PC-3 (cell line): ENCODE measurements around the gene SPIRE1. TPM values are rescaled to one million over a fixed set of nuclear protein-coding genes. Genes with fewer than 3 reads are reported as not detected.

Experiments used
- ATAC-seq: fragments of 200-7000 bp; cut with Tn5 transposase; 2 replicates; pipeline ENCODE4 v1.9.1; 2020; ENCODE audit warnings: mild to moderate bottlenecking, moderate library complexity
- BruUV-seq: library from RNA; stranded (reverse); fragments of 400-500 nt; replicated peaks from 2 replicates; lab custom pipeline; 2021; lab: Mats Ljungman, UMichigan
- CTCF ChIA-PET: fragments of 300-600 bp; sonication (Branson Sonifier 250); formaldehyde crosslinking; loops from one replicate; lab custom pipeline; 2022; ENCODE audit warnings: antibody characterized with exemption; lab: Charles Lee
- POLR2A ChIA-PET: fragments of 300-600 bp; sonication (Branson Sonifier 250); formaldehyde crosslinking; loops from one replicate; lab custom pipeline; 2022; ENCODE audit warnings: antibody characterized with exemption; ENCODE audit not compliant: unreplicated experiment; lab: Charles Lee
- DNase-seq: peaks from one replicate; pipeline ENCODE4 v3.0.0-alpha.2; 2015
- H2AFZ ChIP-seq: fragments of 300-600 bp; sonication (generic); 2 replicates; pipeline ENCODE4 v1.6.0; 2016; ENCODE audit warnings: antibody characterized with exemption, low read length
- H3F3A ChIP-seq: fragments of 300-600 bp; sonication (generic); one replicate; pipeline ENCODE4 v1.6.0; 2017; ENCODE audit warnings: antibody characterized with exemption, low read length, control low read depth, mild to moderate bottlenecking; ENCODE audit not compliant: unreplicated experiment
- H3K27ac ChIP-seq: fragments of 300-600 bp; sonication (generic); 2 replicates; pipeline ENCODE4 v1.5.1; 2016; ENCODE audit warnings: mild to moderate bottlenecking, low read length
- H3K27me3 ChIP-seq: fragments of 300-600 bp; sonication (generic); 2 replicates; pipeline ENCODE4 v1.6.1; 2016; ENCODE audit warnings: low read length, mixed read lengths
- H3K36me3 ChIP-seq: fragments of 300-600 bp; sonication (generic); 2 replicates; pipeline ENCODE4 v1.6.1; 2016; ENCODE audit warnings: low read depth, mixed run types, low read length, mixed read lengths
- H3K4me1 ChIP-seq: fragments of 300-600 bp; sonication (generic); 2 replicates; pipeline ENCODE4 v1.5.1; 2016; ENCODE audit warnings: low read length; ENCODE audit not compliant: insufficient read depth
- H3K4me2 ChIP-seq: fragments of 300-600 bp; sonication (generic); 2 replicates; pipeline ENCODE4 v1.6.0; 2016; ENCODE audit warnings: low read length
- H3K4me3 ChIP-seq: fragments of 300-600 bp; sonication (generic); 2 replicates; pipeline ENCODE4 v1.5.1; 2016; ENCODE audit warnings: mild to moderate bottlenecking, low read length, mixed read lengths
- H3K79me2 ChIP-seq: fragments of 300-600 bp; sonication (generic); 2 replicates; pipeline ENCODE4 v1.6.1; 2017; ENCODE audit warnings: low read length, mixed read lengths
- H3K9ac ChIP-seq: fragments of 300-600 bp; sonication (generic); 2 replicates; pipeline ENCODE4 v1.6.0; 2016; ENCODE audit warnings: mild to moderate bottlenecking, low read length
- H3K9me2 ChIP-seq: fragments of 300-600 bp; sonication (generic); replicated peaks from 2 replicates; pipeline ENCODE4 v1.6.1; 2016; ENCODE audit warnings: mixed run types, low read length, mixed read lengths
- H3K9me3 ChIP-seq: fragments of 300-600 bp; sonication (generic); 2 replicates; pipeline ENCODE4 v1.6.1; 2016; ENCODE audit warnings: low read length, mixed read lengths
- H4K20me1 ChIP-seq: fragments of 300-600 bp; sonication (generic); 2 replicates; pipeline ENCODE4 v1.6.1; 2016; ENCODE audit warnings: low read length, mixed read lengths
- EZH2 ChIP-seq: fragments of 300-600 bp; sonication (generic); IDR thresholded peaks from one replicate; pipeline ENCODE4 v1.6.1; 2017; ENCODE audit warnings: antibody characterized with exemption, mild to moderate bottlenecking, low read length; ENCODE audit not compliant: unreplicated experiment
- EZH2phosphoT487 ChIP-seq: fragments of 300-600 bp; sonication (generic); IDR thresholded peaks from 2 replicates; pipeline ENCODE4 v1.6.1; 2018; ENCODE audit warnings: mild to moderate bottlenecking, antibody characterized with exemption, low read length, borderline replicate concordance
- intact Hi-C: fragments of 100-400 bp; cut with micrococcal nuclease; formaldehyde crosslinking; loops from 2 replicates; pipeline ENCODE4 v1.9.0; 2023
- total RNA-seq: library from RNA; depleted of rRNA; stranded (reverse); fragments of >200 nt; gene quantifications from 2 replicates; pipeline ENCODE4 v1.2.3, GENCODE V29; 2014
- TF ChIP-seq, protein P1 (sequence below): fragments of 300-600 bp; sonication (generic); conservative IDR thresholded peaks from 2 replicates; pipeline ENCODE4 v1.5.1; 2017; ENCODE audit warnings: antibody characterized with exemption, low read depth, mild to moderate bottlenecking, low read length

The SPIRE1 gene
- total RNA-seq, 1 experiment from 2014 or later, result 32.4 TPM

DNA sequence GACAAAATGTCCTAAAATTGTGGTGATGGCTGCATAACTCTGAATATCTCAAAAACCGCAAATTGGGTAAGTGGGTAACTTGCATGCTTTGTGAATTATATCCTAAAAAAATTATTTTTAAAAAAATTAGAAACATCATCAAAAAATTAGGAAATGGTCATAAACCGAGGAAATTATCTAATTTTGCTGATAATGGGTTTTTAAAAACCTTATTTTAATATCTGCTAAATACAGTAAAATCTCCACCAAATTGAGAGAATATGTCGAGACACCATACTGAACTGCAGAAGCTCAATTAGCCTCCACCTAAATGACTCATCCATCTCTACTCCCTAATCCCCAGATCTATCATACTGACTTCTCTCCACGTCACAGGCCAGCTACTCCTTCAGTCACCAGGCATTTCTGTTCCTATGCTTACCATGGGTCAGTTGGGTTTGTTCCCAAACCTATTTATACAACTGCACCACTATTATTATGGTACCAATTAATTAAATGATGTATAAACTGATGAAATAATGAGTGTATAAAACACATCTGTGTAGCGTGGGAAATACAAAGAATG lies 36.1 kb downstream of the SPIRE1 start:
- Histone ChIP-seq H3K4me2 (peak overlapping the region; percentile 25; the same call in 1 of the 2 replicates), H3K9me2 (no peaks in the 10 kb centered on the region), H3K27ac (peak overlapping the region; percentile 62), H3K9ac (no peak overlapping the region), H3K27me3 (no peaks in the 10 kb centered on the region), H3K4me1 (peaks cover 15% of the 10 kb centered on the region), H2AFZ (no peak overlapping the region), H3F3A (no peaks in the 10 kb centered on the region), H3K36me3 (no peaks in the 10 kb centered on the region), H3K4me3 (no peak overlapping the region), H4K20me1 (no peaks in the 10 kb centered on the region), H3K9me3 (no peaks in the 10 kb centered on the region), H3K79me2 (peaks cover 15% of the 10 kb centered on the region)
- ATAC-seq (peak; percentile 98), DNase-seq (peak; percentile 80)
- TF ChIP-seq, protein P1, sequence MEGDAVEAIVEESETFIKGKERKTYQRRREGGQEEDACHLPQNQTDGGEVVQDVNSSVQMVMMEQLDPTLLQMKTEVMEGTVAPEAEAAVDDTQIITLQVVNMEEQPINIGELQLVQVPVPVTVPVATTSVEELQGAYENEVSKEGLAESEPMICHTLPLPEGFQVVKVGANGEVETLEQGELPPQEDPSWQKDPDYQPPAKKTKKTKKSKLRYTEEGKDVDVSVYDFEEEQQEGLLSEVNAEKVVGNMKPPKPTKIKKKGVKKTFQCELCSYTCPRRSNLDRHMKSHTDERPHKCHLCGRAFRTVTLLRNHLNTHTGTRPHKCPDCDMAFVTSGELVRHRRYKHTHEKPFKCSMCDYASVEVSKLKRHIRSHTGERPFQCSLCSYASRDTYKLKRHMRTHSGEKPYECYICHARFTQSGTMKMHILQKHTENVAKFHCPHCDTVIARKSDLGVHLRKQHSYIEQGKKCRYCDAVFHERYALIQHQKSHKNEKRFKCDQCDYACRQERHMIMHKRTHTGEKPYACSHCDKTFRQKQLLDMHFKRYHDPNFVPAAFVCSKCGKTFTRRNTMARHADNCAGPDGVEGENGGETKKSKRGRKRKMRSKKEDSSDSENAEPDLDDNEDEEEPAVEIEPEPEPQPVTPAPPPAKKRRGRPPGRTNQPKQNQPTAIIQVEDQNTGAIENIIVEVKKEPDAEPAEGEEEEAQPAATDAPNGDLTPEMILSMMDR, result no peak
- TF ChIP-seq EZH2 (no peak), EZH2phosphoT487 (no peak)
- no TSS peak for BruUV-seq
- ChIA-PET CTCF (interaction anchor here (0.6 to 0.7 kb wide), 2 partner anchors 167 to 580 kb away, joined by 3 read pairs; no protein-coding TSS in a partner anchor), POLR2A (interaction anchor here (0.7 to 0.9 kb wide), 2 partner anchors 12 to 15 kb away, joined by 3 to 4 read pairs; no protein-coding TSS in a partner anchor)
- intact Hi-C loops, result no loop called here

DNA sequence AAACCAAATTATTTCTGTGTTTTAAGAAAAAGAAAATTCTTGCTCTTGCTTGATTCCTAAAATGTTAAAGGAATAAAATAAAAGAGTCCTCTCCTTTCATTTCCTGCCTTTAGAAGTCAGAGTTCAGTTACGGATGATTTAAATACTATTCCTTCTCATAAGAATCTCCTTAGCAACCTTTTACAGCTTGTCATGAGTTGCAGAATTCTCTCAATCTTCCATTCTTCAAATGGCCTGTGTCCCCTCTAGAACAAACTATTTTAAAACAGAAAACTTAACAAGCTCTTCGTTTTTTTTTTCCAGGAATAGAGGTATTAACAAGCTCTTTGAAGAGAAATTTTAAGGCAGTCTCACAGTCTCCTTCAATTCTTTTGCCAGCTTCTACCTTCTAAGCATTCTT lies 42.2 kb downstream of the SPIRE1 start:
- CTCF ChIA-PET, result no interaction called here

More for the DNA sequence above, 42.2 kb downstream of the SPIRE1 start:
- TF ChIP-seq EZH2 (no peak), EZH2phosphoT487 (no peak)
- TF ChIP-seq, protein P1, result no peak
- no peak for DNase-seq
- no peak overlapping the region for H3K27ac ChIP-seq
- no peaks in the 10 kb centered on the region for H3K36me3 ChIP-seq
- ATAC-seq, result no peak
- intact Hi-C loops, result no loop called here
- no TSS peak for BruUV-seq
- H3K79me2 ChIP-seq, result peaks cover 11% of the 10 kb centered on the region
- peaks cover 4% of the 10 kb centered on the region for H3K4me1 ChIP-seq
- no peak overlapping the region for H3K4me2 ChIP-seq
- no peaks in the 10 kb centered on the region for H3K27me3 ChIP-seq
- H2AFZ ChIP-seq, result no peak overlapping the region
- H3K9ac ChIP-seq, result no peak overlapping the region
- no peaks in the 10 kb centered on the region for H4K20me1 ChIP-seq
- no peak overlapping the region for H3K4me3 ChIP-seq
- POLR2A ChIA-PET, result interaction anchor here (0.6 to 0.7 kb wide), 4 partner anchors 27 to 238 kb away, joined by 3 to 13 read pairs (median 5); no protein-coding TSS in a partner anchor
- H3K9me3 ChIP-seq, result no peaks in the 10 kb centered on the region
- no peaks in the 10 kb centered on the region for H3K9me2 ChIP-seq
- H3F3A ChIP-seq, result no peaks in the 10 kb centered on the region
